GM12891 (cell line): Measurements from ENCODE around the gene CD1D.

Source experiments
- POLR2A ChIP-seq: IDR thresholded peaks from 2 replicates; pipeline ENCODE4 v1.6.1; 2011; ENCODE audit warnings: low read depth, low read length, control low read depth
- POLR2AphosphoS5 ChIP-seq: IDR thresholded peaks from 2 replicates; pipeline ENCODE4 v1.6.1; 2011; ENCODE audit warnings: low read depth, low read length, control low read depth
- SPI1 ChIP-seq: IDR thresholded peaks from 2 replicates; pipeline ENCODE4 v1.6.1; 2011; ENCODE audit warnings: low read depth, low read length, control low read depth
- TAF1 ChIP-seq: IDR thresholded peaks from 2 replicates; pipeline ENCODE4 v1.6.1; 2011; ENCODE audit warnings: low read depth, low read length, control low read depth

DNA sequence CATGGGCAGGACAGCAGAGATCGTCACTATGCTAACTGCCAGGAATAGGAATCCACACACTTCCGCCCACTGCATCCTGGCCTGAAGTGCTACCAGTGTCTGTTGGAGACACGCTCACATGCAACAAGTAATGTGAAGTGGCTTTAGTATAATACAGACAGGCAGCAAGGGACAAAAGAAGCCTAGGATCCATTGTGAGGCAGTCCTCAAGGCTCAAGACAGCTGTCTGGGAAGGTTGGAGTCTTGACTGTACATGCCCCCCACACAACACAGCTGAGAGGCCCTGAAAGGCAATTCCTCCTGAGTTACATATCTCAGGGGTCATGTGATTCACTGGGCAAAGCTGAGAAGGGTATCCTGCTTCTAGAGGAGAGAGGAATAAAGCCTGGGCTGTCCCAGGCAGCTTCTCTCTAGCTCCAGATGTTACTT lies 39.9 kb upstream of the CD1D start:
- TF ChIP-seq POLR2A (no peak), SPI1 (no peak), POLR2AphosphoS5 (no peak), TAF1 (no peak)
